Gastroesophageal sphincter (tissue), 3 donors: ENCODE data around the gene WNT7B.

ENCODE experiments used
- EP300 ChIP-seq: sonication (generic); formaldehyde crosslinking; IDR thresholded peaks from one replicate; pipeline ENCODE4 v1.6.1; 2017; ENCODE audit warnings: antibody characterized with exemption, mild to moderate bottlenecking
- POLR2A ChIP-seq, 2 donors: fragments of 450-650 bp; IDR thresholded peaks; one replicate each; pipeline ENCODE4 v1.6.1; 2017; ENCODE audit warnings: antibody characterized with exemption in 2 of 2, mild to moderate bottlenecking in 2 of 2, moderate library complexity in 1 of 2
- POLR2AphosphoS5 ChIP-seq: sonication (generic); formaldehyde crosslinking; IDR thresholded peaks from one replicate; pipeline ENCODE4 v1.6.1; 2017; ENCODE audit warnings: antibody characterized with exemption
- TF ChIP-seq, protein P1 (sequence below), 4 experiments: fragments of 200-600 bp in 2 of 4; fragments of 450-650 bp in 2 of 4; sonication (generic) in 1 of 4; IDR thresholded peaks; one replicate each; pipeline ENCODE4 v1.5.1; 2017 to 2019; ENCODE audit warnings: antibody characterized with exemption in 4 of 4, mild to moderate bottlenecking in 2 of 4, moderate library complexity in 2 of 4

GRCh38 chr22:45993143-45993692, 16.3 kb upstream of the WNT7B start:
- TF ChIP-seq, protein P1, sequence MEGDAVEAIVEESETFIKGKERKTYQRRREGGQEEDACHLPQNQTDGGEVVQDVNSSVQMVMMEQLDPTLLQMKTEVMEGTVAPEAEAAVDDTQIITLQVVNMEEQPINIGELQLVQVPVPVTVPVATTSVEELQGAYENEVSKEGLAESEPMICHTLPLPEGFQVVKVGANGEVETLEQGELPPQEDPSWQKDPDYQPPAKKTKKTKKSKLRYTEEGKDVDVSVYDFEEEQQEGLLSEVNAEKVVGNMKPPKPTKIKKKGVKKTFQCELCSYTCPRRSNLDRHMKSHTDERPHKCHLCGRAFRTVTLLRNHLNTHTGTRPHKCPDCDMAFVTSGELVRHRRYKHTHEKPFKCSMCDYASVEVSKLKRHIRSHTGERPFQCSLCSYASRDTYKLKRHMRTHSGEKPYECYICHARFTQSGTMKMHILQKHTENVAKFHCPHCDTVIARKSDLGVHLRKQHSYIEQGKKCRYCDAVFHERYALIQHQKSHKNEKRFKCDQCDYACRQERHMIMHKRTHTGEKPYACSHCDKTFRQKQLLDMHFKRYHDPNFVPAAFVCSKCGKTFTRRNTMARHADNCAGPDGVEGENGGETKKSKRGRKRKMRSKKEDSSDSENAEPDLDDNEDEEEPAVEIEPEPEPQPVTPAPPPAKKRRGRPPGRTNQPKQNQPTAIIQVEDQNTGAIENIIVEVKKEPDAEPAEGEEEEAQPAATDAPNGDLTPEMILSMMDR (IDR thresholded peaks at IDR 0.05), result no peak
- TF ChIP-seq EP300, result no peak
- TF ChIP-seq POLR2A (IDR thresholded peaks at IDR 0.05), result no peak
- no peak for TF ChIP-seq POLR2AphosphoS5
